Chondrocyte (in vitro differentiated cells): ENCODE measurements around the gene CDC42BPB. TPM values are rescaled to one million over a fixed set of nuclear protein-coding genes. Genes with fewer than 3 reads are reported as not detected.
A peak's percentile ranks its signal among the peaks of the same experiment; 100 is the strongest.

ENCODE experiments used
- DNase-seq: peaks from one replicate; pipeline ENCODE4 v3.0.0; 2021; ENCODE audit warnings: mixed read lengths, low spot score
- H3K27ac Mint-ChIP-seq: one replicate; pipeline ENCODE4 v1.8.0; 2021; ENCODE audit warnings: mild to moderate bottlenecking, moderate library complexity, mixed read lengths; ENCODE audit not compliant: unreplicated experiment
- H3K27me3 Mint-ChIP-seq: 2 replicates; pipeline ENCODE4 v1.8.0; 2021; ENCODE audit warnings: low read depth, mixed read lengths
- H3K36me3 Mint-ChIP-seq: 2 replicates; pipeline ENCODE4 v1.8.0; 2021; ENCODE audit warnings: low read depth, mixed read lengths
- H3K4me1 Mint-ChIP-seq: 2 replicates; pipeline ENCODE4 v1.8.0; 2021; ENCODE audit warnings: low read depth, mild to moderate bottlenecking, mixed read lengths
- H3K4me3 Mint-ChIP-seq: one replicate; pipeline ENCODE4 v1.8.0; 2021; ENCODE audit warnings: mild to moderate bottlenecking, moderate library complexity, mixed read lengths; ENCODE audit not compliant: unreplicated experiment
- H3K9me3 Mint-ChIP-seq: 2 replicates; pipeline ENCODE4 v1.8.0; 2021; ENCODE audit warnings: low read depth, mixed read lengths
- CTCF ChIP-seq: fragments of 200-600 bp; sonication (generic); IDR thresholded peaks from 2 replicates; pipeline ENCODE4 v1.5.0; 2021; ENCODE audit warnings: antibody characterized with exemption, mild to moderate bottlenecking, moderate library complexity
- total RNA-seq: library from RNA; stranded (reverse); gene quantifications from 3 replicates; pipeline ENCODE4 v1.2.1, GENCODE V29; 2021

CDC42BPB gene
- total RNA-seq, 1 donor from 2014 or later, result 106 TPM

- no peak for TF ChIP-seq CTCF
- Mint-ChIP-seq H3K36me3 (peaks cover 7% of the 10 kb centered on the region), H3K27me3 (no peaks in the 10 kb centered on the region), H3K9me3 (no peaks in the 10 kb centered on the region), H3K4me1 (no peaks in the 10 kb centered on the region), H3K27ac (no peak overlapping the region), H3K4me3 (no peak overlapping the region)
- peak; percentile 75 for DNase-seq
These were observed 147.9 kb downstream of the CDC42BPB start for GRCh38 chr14:102909462-102909861.

GRCh38 chr14:102908766-102909455, 148.4 kb downstream of the CDC42BPB start:
- Mint-ChIP-seq H3K4me3 (no peak overlapping the region), H3K36me3 (peaks cover 7% of the 10 kb centered on the region), H3K9me3 (no peaks in the 10 kb centered on the region), H3K27ac (no peak overlapping the region), H3K4me1 (no peaks in the 10 kb centered on the region), H3K27me3 (no peaks in the 10 kb centered on the region)
- no peak for TF ChIP-seq CTCF
- peak; percentile 94 for DNase-seq

GRCh38 chr14:102907980-102908730, 149.2 kb downstream of the CDC42BPB start:
- H3K9me3 Mint-ChIP-seq, result no peaks in the 10 kb centered on the region
- peak; percentile 75 for DNase-seq
- peaks cover 10% of the 10 kb centered on the region for H3K36me3 Mint-ChIP-seq
- H3K27ac Mint-ChIP-seq, result no peak overlapping the region
- no peaks in the 10 kb centered on the region for H3K4me1 Mint-ChIP-seq
- no peaks in the 10 kb centered on the region for H3K27me3 Mint-ChIP-seq
- TF ChIP-seq CTCF, result no peak
- H3K4me3 Mint-ChIP-seq, result no peak overlapping the region

GRCh38 chr14:102907303-102907844, 150.0 kb downstream of the CDC42BPB start:
- no peak for TF ChIP-seq CTCF
- Mint-ChIP-seq H3K36me3 (peaks cover 13% of the 10 kb centered on the region), H3K4me3 (no peak overlapping the region), H3K27me3 (no peaks in the 10 kb centered on the region), H3K9me3 (no peaks in the 10 kb centered on the region), H3K4me1 (no peaks in the 10 kb centered on the region), H3K27ac (no peak overlapping the region)
- peak; percentile 74 for DNase-seq

GRCh38 chr14:102906616-102907302, 150.6 kb downstream of the CDC42BPB start:
- Mint-ChIP-seq H3K9me3 (no peaks in the 10 kb centered on the region), H3K4me1 (no peaks in the 10 kb centered on the region), H3K36me3 (peaks cover 13% of the 10 kb centered on the region), H3K27me3 (no peaks in the 10 kb centered on the region), H3K4me3 (no peak overlapping the region), H3K27ac (no peak overlapping the region)
- DNase-seq, result peak; percentile 70
- TF ChIP-seq CTCF, result no peak
